DMS153 (cell line): Measurements from ENCODE around the gene ZP1.

Source experiments
- DNase-seq: peaks from one replicate; lab custom pipeline; 2025; lab: John Stamatoyannopoulos, UW

The ZP1 gene

DNA sequence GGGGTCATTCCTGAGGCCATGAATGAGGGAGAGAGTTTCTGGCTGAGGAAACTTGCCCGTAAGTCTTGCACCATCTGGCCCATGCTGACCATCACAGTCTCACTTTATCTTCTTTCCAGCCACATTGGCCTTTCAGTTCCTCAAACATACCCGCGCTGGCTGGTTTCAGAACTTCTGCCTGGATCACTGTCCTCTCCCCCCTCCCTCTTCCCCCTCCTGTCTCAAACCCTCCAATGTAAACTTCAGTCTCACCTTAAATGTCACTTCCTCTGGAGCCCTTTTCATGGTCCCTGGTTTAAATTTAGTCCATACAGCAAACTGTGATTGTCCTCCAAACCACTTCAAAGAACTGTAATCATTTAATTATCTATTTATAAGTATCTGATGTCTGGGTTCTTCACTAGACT lies 42.9 kb downstream of the ZP1 start:
- DNase-seq = no peak

DNA sequence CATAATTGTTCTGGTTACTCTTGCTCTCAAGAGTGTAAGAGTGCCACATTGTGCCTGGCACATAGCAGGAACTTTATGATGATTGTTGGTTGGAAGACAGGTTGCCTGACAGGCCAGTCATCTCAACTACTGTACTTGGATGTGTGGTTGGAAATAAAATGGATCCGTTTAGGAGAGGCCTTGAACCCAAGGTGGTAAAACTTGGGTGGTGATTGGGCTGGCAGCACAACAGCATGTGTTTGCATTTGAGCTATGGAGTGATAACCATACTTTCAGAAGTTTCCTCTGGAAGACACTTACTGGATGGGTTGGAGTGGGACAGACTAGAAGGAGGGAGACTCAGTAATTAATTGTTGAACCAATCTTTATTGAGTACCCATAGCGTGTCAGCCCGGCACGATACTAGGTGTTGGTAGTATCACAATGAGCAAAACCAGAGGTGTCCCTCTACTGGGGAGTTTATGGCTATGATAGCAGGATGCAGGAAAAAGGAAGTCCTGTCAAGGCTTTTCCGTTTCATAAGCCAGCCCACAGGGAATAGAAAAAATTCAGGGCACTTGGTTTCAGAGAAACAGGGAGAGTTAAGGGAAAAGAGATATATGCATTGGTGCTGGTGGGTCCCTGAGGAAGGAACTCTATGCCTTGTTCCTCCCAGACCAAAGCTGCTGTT lies 43.5 kb downstream of the ZP1 start:
- no peak for DNase-seq

DNA sequence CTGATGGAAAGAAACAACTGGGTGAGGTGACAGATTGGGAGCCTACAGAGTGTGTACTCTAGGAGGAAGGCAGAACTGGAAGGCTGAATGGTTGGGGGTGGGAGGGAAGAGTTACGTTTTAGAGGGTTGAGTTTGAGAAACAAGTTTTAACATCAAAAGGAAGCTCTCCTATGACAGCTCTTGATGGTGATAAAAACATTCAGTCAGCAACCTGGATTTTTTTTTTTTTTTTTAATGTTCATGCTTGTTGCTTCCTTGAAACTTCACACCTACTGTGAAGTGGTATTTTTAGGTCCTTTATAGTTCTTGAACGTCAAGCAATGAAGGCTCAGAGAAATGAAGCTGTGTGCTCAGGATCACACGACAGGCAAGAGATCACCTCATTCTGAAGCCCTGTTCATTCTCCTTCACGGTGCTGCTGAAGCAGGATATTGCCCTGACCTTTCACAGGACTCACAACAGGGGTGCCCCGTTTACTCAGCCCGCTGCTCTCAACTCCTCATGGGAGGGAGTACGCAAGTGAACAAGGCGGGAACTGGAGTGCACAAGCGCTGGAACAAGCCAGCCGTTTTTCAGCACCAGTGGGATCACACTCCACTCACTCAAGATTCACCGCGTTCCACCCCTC lies 45.0 kb downstream of the ZP1 start:
- peak; percentile 4 for DNase-seq

DNA sequence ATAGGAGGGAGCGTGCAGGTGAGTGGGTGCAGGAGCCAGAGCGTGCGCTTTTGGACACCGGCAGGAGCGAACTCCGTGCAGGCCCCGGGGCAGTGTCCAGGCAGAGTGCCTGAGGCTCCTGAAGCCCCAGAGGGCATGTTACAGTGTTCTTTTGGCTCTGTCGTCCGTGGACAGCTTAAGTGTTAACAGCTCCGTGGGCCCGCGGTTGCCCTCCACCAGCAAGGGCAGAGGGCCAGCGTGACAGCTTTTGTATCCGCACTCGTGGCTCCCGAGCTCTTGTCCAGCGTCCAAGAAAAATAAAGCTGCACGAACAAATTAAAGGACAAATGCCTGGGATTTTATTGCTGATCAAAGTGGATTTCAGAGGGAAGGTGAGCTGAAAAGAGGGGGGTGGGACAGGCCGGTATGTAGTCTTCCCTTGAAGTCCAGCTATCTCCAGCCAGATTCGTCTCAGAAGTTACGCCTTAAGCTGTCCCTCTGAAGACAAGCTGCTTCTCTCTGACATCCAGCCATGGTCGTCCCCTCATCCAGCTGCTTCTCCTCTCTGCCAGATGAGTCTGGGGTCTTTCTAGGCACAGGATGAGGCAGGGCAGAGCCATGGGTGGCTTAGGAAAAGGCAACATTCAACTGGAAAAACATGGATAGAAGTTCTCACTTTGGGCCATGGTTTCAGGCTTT lies 45.6 kb downstream of the ZP1 start:
- no peak for DNase-seq

DNA sequence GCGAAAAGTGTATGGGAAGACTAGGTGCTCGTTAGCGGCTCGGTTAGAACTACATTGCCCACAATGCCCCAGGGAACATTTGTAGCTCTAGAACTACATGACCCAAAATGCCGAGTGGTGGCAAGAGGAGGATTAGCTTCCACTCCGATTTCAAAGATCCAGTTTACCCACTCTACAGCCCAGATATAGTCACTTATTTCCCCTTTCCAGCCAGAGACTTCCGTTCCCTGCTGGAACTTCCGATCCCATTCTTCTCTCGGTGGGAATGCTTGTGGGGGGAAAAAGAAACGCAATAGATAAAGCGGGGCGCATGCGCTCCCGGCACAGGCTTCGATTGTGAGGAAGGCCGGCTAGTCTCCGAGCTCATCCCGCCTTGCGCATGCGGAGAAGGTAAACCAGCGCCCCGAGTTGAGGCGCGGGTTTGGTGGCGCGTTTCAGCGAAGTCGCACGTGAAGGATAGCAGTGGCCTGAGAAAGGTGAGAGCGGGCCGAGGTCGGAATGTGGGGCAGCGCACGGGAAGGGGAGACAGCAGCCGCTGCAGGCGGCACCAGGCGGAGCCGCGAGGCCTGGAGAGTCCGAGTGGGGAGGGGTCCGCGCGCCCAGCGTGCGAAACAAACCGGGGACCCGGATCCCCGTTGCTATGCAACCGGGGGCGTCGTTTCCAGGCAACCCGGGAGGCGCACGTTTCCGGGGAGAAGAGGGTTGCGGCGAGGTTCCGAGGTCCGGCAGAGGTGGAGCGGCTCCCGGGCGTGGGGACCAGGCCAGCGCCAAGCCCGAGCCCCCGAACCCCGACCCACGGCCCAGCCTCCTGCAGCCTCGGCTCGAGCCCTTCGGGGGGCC lies 46.7 kb downstream of the ZP1 start, which contains the start of gene TMEM109:
Gene TMEM109, plus strand, starts transcription at position 366 of the 840 bp plus-strand sequence. CDS start 5,536 bp downstream, outside the sequence.
- DNase-seq = peak; percentile 87

DNA sequence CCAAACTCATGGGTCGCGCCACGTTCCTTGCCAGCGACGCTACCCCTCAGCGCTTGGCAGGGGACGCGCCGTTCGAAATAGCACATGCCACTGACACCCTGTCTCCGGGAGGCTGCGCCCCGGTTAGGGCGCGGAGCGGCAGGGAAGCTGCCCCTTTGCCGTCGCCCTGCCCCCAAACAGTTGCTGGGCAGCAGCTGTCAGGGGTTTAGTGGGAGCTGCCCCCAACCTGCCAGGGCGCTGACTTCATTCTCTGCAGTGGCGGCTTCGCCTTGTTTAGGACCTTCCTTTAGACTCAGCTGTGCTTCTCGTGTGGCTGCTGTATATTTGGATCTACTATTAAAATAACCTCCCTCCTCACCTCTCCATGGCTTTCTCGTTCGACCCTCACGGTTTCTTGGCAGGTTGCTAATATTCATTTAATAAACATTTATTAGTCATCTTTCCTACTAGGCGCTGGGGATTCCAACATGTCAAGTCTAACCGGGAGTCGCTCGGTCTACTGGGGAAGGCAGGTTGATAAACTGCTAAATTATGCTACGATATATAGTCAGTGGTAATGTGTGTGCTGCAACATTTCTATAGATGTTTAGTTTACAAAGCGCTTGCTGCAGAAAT lies 47.4 kb downstream of the ZP1 start:
- DNase-seq = no peak

DNA sequence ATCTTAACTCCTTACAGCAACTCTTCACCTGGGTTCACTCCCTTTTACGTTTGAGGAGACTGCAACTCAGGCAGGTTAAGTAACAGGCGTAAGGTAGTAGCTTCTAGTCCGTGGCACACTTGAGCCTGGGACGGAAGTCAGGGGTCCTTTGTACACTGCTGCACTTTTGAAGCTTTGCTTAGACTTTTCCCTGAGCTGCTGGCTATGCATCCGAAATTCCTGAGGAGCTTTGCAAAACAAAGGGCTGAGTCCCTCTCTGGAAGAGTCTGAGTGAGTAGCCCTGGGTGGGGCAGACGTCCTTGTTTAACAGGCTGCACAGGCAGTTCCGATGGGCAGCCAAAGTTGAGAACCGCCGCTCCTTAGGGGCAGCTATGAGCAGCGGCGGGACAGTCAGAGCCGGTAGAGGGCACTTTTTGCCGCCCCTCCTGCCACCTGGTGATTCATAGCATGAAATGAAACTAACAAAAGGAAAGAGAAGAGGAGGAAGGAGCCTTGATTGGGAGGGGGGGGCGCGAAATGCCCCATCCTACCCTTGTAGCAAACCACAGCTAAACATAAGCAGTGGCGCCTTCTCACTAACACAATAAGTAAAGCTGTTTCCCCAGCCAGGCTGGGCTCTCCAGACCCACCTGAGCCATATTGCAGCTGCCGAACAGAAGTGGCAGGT lies 48.0 kb downstream of the ZP1 start:
- DNase-seq = no peak

DNA sequence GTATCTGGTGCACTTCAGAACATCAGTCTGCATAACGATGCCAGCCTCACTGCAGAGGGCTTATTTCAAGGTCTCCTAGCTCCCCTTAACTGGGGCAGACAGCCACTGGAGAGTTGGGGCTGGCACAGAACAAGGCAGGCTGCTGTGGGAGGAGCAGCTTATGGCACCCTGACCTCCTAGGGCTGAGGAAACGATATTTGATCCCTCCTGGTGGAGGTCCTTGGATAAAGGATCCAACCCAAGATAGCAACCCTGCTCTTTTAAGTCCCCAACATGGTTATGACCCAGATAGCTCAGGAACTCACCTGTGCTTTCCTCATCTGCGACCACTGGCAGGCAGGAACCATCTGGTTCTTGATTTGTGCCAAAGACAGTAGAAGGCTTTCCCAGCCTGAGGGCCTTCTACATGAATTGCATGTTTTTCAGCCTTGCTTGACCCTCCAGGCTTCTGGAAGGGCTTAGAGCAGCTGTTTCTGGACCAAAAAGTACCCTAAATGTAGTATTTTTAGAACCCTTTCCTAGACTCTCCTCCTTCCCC lies 49.4 kb downstream of the ZP1 start:
- DNase-seq = no peak

DNA sequence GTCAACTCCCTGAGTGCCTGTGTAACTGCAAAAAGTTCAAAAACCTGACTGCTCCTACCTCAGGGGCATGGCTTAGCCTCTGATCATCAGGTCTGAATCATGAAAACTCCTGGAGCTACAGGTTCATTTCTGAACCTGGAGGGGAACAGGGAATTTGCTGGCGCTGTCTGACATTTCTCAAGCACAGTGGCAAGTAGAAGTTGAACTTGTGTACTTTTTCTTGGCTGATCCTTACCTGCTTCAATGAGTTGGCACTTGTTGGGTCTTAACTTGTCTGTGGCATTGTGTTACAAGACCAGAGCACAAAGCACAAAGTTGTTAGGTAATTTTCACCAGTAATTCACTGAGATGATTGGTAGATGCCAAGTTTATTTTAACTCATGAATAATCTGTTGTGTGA lies 49.9 kb downstream of the ZP1 start:
- DNase-seq = no peak

DNA sequence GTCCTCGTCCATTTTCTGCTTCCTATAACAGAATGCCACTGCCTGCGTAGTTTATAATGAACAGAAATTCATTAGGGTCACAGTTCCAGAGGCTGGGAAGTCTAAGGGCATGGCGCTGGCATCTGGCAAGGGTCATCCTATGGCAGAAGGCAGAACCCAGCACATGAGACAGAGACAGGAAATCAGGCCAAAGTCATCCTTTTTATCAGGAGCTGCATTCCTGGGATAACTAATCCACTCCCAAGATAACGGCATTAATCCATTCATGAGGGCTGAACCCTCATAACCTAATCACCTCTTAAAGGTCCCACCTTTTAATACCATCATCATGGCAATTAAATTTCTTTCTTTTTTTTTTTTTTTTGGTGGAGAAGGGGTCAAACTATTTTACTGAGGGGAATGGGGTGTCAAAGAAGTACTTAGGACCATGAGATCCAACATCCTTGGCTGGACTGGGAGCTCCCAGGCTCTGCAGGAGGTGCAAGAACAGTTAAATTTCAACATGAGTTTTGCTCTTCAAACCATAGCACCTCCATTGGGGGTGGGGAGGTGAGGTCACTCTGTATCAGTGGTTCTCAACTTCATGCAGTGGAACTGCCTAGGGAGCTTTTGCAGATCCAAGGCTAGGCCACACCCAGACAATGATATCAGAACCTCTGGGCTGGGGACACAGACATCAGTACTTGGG lies 51.1 kb downstream of the ZP1 start:
- DNase-seq = no peak

DNA sequence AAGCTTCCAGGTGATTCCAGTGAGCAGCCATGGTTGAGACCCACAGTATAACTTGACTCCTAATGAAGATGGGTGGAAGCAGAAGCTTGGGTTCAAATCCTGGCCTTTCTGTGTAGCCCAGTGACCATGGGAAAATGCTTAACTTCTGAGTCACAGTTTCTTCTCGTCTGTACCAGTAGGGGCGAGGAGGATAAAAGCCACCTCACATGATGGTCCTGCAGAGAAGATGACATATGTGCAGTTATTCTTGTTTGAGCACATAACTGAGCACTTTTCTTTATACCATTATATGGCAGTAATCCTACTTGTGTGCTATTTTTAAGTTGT lies 51.6 kb downstream of the ZP1 start:
- DNase-seq = no peak

DNA sequence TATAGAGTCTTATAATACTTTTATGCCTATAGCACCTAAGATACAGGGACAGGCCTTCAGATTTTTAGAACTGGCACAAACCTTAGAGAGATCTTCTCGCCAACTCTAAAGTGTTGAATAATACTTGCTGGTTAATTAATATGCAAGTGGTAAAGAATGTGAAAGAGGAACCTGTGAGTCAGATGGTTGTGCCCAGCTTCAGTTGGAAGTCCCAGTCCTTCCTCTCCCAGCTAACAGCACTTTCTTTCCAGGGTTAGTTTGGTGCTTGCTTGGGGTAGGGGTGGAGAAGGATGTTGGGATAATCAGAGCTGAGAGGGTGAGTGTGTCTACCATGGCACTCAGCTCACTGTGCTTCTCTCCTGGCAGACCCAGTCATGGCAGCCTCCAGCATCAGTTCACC lies 52.0 kb downstream of the ZP1 start:
- no peak for DNase-seq

DNA sequence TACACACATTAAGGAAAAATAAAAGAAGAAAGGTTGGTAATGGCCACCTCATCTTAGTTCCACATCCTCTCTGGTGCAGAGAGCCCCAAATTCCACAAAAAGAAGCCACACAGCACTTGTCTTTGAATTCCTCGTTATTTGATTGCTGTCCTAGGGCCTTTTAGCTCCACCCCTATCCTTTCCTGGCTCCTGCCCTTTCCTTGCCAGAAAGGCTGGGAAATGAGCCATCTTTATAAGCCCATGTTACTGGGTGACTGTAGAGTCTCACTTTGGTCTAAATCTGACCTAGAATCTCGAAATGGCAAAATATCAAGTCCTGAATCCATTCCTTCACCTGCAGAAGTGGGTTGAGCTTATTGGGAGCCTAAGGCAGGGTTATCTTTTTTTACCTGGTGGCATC lies 52.6 kb downstream of the ZP1 start:
- DNase-seq = no peak

DNA sequence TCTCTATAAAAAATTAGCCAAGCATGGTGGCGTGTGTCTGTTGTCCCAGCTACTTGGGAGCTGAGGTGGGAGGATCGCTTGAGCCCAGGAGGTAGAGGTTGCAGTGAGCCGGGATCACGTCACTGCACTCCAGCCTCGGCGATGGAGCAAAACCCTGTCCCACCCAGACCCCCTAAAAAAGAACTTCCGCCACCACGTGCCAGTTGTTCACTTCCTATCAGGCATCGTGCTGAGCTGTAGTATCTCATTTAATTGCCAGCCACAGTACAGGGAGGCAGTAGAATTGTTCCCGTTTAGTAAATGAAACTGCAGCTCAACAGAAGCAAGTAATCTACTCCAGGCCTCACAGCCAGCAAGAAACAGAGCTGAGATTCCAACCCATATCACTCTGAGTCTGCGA lies 53.9 kb downstream of the ZP1 start:
- DNase-seq = no peak

DNA sequence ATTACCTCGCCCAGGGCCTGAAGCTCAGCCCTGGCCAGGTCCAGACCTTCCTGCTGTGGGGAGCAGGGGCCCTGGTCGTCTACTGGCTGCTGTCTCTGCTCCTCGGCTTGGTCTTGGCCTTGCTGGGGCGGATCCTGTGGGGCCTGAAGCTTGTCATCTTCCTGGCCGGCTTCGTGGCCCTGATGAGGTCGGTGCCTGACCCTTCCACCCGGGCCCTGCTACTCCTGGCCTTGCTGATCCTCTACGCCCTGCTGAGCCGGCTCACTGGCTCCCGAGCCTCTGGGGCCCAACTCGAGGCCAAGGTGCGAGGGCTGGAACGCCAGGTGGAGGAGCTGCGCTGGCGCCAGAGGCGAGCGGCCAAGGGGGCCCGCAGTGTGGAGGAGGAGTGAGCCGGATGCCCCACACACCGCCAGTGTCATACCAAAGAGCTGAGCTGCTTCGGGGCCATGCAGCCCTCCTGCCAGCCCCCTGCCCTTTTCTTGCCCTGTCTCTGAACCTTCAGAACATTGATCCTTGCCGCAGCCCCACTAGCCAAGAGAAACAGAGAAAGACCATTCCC lies 54.5 kb downstream of the ZP1 start:
- DNase-seq = no peak

DNA sequence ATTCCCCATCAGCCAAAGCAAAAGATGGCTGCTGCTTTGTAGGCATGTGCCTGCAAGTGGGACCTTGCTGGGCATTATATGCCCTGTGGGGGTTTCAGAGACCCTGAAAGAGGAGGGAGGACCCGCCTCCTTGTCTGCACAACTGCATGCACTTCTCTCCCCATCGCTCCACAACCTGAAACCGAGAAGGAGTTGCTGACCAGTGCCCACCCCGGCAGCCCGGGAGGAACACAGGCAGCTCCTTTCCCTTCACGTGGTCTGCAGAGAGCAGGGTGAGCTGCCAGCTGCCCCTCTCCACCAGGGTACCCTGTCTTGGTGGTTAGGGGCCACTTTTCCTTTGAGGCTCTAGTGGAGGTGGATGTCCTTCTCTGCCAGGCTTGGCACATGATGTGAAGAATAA lies 55.6 kb downstream of the ZP1 start:
- no peak for DNase-seq

DNA sequence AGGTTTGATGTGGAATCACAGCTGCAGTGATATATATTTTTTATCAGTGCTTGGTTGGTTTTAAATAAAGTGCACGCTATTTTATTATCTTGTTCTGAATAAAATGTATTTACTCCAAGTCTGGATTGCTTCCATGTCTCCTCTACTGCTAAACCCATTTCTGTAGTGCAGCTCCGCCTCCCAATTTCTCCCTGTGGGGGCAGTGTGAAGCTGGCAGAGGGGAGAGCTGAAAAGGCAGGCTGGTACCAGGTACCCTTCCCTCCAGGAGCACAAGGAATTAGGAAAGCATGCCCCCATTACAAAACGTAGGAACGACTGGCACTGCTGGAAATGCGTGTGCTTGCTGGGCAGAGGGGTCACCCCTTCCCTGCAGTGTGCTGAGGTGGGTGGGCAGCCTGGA lies 56.0 kb downstream of the ZP1 start:
- DNase-seq = no peak

DNA sequence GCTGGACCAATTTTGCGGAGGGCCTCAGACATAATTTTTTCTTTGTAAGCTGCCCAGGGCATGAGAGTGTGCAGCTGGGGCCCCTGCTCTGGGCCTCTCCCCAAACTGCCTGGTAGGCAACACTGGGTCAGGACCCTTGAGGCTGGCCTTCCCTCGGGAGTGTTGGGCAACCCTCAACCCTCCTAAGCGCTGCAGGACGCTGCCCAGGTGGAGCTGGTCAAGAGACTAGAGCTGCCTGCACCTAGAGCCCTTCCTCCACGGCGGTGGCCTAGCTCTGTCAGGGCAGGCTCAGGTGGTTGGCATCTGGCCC lies 56.4 kb downstream of the ZP1 start:
- DNase-seq = no peak

DNA sequence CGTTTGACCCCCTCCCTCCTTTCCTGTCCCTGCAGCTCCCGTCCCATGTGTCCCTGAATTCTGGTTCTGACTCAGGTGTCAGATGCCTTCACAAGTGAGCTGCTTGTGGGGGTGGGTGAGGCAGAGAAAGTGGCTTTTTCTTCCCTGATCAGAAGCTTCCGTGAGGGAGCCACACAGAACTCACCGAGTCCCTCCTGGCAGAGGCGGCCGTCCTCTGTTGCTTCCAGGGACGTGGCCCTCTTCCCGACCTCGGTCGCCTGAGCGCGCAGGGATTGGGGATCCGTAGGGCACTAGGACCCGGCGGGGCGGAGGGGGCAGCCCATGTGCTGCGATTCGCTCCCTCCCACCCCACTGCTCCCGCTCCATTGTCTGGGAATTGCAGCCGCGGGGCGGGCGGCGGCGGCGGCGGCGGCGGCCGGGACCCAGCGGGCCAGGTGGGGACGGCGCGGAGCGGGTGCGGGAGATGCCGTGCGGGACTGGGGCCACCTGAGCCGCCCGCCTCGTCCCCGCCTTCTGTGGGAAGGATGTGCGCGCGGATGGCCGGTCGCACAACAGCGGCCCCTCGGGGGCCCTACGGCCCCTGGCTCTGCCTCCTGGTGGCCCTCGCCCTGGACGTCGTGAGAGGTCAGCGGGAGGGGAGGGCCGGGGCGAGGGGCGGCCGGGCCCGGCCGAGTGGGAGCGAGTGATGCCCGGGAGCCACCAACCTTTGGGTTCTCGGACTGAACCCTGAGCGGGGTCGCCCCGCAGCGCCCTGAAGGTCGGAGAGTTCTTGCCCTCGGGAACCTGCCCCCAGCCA lies 57.0 kb downstream of the ZP1 start, which contains the start of gene TMEM132A:
Gene TMEM132A, plus strand, starts transcription at position 351 of the 796 bp plus-strand sequence. Its CDS starts 174 bp downstream, at position 525.
- peak; percentile 33 for DNase-seq
